OCI-LY3 (cell line): Measurements from ENCODE around the gene ZNF560.

ENCODE experiments used
- CTCF ChIP-seq: fragments of 200-600, 300-600 bp; sonication (generic); IDR thresholded peaks from 2 replicates; pipeline ENCODE4 v1.5.1; 2014; ENCODE audit warnings: antibody characterized with exemption, low read length, low read depth
- EZH2phosphoT487 ChIP-seq: fragments of 200-600 bp; shearing (Covaris generic); IDR thresholded peaks from 2 replicates; pipeline ENCODE4 v1.6.1; 2018; ENCODE audit warnings: antibody characterized with exemption, mixed run types, low read depth

GRCh38 chr19:9436358-9436757 lies 62.1 kb downstream of the ZNF560 start:
- TF ChIP-seq CTCF, result no peak
- no peak for TF ChIP-seq EZH2phosphoT487
